Activated CD8-positive, alpha-beta memory T cell treated with anti-CD3 and anti-CD28 coated beads for 4 hours (primary cell): ENCODE results near the gene LTA4H.
A peak's percentile ranks its signal among the peaks of the same experiment; 100 is the strongest.
"Not testable (repeated sequence)": the region's sequence is repeated elsewhere in the genome, so short reads cannot be mapped to it uniquely, and the experiment has no call there.

Experiments
- DNase-seq, 2 donors: peaks; one replicate each; pipeline ENCODE4 v3.0.0-alpha.2; 2020; ENCODE audit warnings: low read depth in 2 of 2

The LTA4H gene

DNA sequence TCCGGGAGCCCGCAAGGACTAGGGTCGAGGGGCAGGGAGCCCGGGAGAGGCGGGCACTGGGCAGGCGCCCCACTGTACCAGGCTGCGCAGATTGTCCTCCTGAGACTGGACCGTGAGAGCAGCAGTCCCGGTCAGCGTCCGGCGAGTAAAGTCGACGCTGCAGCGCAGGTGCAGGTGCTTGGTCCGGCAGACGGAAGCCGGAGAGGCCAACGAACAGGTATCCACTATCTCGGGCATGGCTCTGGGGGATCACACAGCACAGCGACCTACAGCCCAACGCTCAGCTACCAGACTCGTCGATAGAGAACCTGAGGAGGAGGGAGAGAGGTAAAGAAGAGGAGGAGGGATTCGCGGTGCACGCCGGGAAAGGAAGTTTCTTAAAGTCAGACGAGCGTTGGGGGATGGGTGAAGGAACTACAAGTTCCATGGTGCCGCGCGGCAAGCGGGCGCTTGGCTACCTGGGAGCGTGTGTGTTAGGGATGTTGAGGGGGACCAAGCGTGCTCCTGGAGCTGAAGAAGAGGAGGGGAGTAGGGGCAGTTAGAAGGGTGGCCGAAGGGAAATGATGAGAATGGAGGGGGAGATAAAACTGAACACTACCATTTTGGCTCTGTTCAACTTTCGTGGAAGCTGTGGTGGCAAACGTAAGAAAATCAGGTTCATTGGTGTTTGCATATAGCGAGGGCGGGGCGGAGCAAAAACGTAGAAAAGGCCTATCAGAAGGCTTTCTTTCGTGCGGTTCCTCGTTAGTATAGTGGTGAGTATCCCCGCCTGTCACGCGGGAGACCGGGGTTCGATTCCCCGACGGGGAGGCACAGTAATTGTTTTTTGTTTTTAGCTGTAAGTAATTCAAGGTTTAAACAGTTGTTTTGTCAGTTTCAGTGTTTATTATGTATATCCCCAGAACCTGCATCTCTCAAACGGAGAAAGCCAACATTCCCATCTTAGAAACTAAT is at the start of gene LTA4H:
LTA4H (minus strand) TSS at position 305 of the 954 bp plus-strand sequence; CDS start at position 237, 68 bp downstream.
- DNase-seq: peak; percentile 93 to 95

DNA sequence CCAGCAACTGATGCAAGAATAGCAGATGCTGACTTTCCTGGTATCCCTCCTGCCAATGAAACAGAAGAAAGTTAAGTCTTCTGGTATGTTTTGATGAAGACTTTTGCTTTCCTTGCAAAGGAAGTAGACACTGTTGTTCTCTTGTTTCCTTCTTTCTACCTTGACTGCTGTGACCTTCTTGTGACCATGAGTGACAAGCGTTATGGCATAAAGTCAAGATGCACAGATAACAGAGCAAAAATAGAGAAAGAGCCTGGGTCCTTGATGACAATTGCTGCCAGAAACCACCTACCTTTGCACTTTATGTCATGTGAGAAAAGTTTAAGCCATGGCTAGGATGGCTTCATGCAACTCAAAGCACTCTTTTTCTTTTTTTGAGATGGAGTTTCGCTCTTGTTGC is 49.2 kb upstream of the LTA4H start:
- DNase-seq: no peak

DNA sequence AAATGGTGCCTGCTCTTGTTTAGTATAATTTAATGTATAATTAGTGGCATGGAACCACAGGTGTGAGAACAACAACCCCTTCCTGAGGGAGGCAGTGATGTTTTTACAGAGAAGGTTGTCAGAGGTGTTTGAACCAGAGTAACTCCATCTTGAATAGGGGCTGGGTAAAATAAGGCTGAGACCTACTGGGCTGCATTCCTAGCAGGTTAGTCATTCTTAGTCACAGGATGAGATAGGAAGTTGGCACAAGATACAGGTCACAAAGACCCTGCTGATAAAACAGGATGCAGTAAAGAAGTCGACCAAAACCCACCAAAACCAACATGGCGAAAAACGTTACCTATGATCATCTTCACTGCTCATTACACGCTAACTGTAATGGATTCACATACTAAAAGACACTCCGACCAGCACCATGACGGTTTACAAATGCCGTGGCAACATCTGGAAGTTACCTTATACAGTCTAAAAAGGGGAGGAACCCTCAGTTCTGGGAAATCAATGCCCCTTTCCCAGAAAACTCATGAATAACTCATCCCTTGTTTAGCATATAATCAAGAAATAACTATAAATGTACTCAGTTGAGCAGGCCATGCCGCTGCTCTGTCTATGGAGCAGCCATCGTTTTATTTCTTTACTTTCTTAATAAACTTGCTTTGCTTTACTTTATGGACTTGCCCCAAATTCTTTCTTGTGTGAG is 47.8 kb upstream of the LTA4H start:
- DNase-seq: no peak

DNA sequence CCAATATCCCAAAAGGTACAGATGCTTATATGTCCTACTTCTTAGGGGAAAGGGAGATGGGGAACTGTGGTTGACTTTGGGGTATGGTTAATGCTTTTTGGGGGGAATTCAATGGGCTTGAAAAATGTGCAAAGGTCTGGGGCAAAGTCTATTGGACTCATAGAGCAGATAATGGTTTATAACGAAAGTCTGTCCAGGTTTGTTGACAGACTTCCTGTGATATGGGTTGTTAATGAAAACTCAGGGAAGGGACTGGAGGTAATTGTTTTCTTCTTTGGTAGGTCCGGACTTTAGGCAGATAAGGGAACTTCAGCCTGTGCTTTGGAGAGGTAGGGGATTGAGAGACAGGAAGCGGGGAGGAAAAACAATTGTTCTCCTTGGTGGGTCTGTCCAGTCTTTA is 46.2 kb upstream of the LTA4H start:
- no peak for DNase-seq

DNA sequence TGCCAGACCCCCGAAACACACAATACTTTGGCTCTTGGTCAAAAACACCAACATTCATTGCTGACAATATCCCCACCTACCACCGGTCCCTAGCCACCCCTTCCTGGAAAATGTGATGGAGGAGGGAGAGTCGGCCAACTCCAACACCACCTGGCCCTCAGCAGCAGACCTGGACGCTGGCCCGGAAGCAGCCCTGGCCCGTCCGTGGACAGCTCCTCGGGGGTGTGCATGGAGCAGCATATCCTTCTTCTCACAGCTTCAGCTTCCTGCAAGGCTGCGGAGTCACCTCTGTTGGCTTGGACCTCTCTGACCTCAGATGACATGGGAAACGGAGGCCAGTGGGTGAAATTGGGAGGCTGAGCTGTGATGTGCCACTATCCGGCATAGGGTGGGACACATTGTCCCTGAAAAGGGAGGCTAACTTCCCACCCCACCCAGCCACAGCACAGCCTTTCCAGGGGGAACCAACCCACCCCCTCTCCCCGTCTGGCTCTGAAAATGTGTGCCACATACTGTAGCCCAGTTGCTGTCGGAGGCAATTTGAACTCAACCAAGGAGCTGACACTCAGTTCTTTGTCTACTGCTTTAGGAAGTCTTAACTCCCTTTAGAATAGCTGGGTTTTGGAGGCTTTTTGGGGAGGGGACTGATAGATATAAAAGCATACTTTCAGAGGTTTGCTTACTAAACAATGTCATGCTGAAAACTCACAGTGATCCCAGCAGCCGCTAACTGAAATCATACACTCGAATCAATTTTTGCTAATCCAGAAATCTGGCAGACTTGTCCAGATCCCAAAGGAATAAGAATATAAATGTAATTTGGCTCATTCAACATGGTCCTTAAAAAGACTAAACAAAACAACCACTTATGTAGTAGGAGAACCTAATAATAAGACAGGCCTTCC is 43.1 kb upstream of the LTA4H start:
- DNase-seq: no peak

DNA sequence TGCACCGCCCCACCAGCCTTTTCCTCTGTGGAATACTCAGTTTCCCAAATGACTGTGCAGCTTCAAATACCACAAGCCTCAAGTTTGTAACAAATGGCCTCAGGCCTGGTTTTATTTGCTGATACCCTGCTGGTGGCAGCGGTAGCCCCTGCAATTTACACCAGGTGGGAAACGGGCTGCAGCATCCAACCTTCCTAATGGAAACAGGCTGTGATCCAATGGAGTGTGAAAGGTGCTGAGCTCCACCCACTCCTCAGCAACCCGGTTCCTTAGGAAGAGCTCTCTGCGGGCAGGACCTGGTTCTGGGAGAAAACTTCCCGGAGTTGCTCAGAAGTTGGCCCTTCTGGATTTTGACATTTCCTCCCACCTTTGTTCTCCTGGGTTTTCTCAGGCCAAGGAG is 41.7 kb upstream of the LTA4H start:
- no peak for DNase-seq

DNA sequence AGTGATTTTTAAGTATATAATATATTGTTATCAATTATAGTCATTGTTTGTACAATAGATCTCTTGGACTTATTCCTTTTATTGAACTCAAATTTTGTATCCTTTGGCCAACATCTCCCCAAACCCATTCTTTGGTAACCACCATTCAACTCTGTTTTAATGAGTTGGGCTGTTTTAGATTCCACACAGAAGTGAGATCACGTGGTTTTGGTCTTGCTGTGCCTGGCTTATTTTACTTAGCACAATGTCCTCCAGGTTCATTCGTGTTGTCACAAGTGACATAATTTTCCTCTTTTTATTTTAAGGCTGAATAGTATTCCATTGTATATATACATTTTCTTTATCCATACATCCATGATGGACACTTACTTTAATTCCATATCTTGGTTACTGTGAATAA is 40.2 kb upstream of the LTA4H start:
- DNase-seq: no peak

DNA sequence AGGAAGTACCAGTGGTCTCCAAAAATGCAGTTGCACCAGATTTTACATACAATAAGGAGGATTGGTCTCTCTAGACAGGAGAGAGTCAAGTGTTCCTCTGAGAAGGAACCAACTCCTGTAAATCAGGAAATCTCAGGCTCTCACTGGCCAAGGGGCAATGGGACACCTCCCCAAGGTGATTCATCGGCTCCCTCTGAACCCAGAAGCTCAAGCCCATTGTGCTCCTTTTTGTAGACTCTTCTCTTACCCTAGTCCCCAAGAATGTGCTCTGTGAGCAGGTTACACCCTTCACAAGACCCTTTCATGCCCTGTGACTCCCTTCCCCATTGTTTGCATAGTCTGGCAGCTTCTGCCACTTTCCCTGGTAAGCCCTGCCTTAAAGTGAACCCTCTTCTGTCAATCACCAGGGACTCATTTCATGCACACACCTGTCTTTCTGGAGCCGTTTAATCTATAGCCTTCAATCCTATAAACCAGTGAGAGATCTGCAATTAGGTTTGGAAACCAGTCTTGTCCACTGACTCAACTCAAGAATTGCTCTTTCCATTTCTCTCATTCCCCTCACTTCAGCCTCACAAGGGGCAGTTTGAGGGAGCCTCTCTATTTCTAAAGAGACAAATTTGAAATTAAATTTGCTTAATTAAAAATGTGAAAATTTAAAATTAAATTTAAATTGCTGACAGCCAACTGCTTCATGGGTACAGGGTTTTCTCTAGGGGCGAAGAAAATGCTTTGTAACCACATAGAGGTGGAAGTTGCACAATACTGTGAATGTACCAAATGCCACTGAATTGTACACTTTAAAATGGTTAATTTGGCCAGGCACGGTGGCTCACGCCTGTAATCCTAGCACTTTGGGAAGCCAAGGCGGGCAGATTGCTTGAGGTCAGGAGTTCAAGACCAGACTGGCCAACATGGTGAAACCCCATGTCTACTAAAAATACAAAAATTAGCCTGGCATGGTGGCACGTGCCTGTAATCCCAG is 38.3 kb upstream of the LTA4H start:
- DNase-seq: no peak

DNA sequence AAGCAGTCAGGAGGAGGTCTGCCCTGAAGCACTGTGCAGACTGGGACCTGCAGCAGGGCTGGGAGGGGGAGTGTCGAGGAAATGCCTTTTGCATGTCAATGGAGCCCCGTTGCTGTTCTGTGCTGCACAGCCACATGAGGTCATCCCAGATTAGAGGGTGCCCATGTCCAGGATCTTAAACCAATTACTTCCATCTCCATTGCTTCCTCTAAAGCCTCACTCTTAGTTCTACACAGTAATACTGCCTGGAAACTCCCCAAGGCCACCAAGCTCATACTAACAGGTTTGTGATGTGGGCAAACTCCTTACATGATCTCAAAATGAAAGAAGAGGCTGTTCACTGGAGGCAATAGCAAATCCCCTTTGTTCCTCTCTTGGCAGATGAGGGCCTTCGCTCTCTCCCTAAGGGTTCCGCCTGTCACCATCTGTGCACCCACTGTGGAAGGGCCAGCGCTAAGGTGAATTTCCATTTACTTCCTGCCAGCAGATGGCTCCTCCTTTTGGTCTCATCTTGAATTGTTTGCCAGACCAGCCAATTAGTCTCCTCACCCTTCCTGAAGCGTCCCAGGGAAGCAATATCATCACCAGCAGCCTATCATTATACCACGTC is 35.4 kb upstream of the LTA4H start:
- no peak for DNase-seq

DNA sequence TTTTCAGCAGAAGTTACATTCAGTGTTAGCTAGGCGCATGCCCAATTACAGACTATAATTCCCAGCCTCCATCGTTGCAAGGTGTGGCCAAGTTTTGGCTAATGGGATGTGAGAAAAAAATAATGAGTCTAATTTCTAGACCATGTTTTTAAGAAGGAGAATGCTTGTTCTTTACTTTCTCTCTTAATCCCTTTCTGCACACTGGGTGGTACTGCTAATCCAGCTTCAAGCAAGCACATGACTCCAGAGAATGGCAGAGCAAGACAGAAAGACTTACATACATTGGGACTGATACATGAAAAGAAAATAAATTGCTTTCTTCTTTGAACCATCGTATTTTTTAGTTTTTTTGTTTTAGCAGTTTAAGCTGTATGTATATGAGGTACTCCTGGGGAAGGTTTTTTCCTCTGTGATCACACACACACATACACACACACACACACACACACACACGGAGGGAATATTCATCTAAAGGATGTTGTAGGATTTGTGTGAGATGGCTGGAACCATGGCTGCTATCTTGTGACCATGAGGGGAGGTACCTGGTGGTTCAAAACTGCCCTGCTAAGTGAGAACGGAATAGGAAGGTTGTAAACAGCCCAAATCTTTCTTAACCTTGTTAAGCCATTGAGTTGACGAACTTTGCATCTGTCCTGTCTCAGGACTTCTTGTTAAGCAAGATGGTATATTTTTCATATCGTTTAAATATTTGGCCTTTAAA is 34.3 kb upstream of the LTA4H start:
- no peak for DNase-seq

DNA sequence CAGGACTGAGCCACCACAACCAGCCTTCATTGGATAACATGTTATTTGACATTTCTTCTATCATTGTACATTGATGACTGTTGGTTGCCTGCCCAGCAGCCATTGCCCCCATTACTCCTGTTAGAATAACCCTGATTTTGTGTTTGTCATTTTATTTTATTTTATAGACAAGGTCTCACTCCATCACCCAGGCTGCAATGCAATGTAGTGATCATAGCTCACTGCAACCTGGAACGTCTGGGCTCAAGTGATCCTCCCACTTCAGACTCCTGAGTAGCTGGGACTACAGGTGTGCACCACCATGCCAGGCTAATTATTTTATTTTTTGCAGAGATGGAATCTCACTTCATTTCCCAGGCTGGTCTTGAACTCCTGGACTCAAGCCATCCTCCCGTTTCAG is 33.2 kb upstream of the LTA4H start:
- no peak for DNase-seq

DNA sequence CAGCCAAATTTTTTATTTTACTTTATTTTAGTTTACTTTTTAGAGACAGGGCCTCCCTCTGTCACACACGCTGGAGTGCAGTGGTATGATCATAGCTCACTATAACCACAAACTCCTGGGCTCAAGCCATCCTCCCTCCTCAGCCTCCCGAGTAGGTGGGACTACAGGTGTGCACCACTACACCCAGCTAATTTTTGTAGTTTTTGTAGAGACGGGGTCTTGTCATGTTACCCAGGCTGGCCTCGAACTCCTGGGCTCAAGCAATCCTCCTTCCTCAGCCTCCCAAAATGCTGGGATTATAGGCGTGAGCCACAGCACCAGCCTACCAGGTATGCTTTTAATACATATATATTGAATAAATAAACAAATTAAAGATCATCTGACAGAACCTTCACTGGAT is 32.7 kb upstream of the LTA4H start:
- DNase-seq: no peak

DNA sequence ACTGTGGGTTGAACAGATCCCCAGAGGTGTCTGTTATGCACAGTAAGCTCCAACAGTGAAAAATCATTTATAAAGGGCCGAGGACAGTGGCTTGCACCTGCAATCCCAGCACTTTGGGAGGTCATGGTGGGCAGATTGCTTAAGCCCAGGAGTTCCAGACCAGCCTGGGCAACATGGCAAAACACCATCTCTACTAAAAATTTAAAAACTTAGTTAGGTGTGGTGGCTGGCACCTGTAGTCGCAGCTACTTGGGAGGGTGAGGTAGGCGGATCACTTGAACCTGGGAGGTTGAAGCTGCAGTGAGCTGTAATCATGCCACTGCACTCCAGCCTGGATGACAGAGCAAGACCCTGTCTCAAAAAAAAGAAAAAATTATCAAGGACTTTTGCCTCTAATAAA is 30.4 kb upstream of the LTA4H start:
- not testable (repeated sequence) for DNase-seq

DNA sequence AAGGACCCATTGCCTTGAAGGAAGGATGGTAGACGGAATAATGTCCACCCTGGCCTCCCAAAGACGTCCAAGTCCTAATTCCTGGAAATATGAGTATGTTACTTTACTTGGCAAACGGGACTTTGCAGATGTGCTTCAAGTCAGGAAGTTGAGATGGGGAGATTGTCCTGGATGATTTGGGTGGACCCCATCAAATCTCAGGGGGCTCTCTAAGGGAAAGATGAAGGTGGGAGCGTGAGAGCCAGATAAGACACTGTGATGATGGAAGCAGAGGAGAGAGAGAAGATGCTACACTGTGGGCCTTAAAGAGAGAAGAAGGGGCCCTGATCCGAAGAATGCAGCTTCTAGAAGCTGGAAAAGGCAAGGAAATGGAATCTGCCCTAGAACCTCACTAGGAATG is 29.6 kb upstream of the LTA4H start:
- no peak for DNase-seq

DNA sequence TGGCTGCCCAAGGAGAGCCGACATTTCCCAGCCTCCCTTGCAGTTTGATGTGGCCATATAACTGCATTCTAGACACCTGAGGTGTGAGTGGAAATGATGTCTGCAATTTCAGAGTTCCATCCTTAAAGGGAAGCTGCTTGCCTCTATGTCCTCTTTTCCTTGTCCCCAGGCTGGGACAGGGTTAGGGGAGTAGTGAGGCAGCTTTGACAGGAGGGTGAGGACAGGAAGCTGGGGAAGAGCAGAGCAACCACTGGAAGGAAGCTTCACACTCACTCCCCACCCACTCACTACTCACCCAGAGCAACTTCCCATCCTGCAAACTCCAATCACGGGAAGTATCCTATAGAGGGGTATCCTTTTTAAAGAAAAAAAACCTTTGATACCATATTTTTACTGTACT is 28.9 kb upstream of the LTA4H start:
- DNase-seq: no peak

DNA sequence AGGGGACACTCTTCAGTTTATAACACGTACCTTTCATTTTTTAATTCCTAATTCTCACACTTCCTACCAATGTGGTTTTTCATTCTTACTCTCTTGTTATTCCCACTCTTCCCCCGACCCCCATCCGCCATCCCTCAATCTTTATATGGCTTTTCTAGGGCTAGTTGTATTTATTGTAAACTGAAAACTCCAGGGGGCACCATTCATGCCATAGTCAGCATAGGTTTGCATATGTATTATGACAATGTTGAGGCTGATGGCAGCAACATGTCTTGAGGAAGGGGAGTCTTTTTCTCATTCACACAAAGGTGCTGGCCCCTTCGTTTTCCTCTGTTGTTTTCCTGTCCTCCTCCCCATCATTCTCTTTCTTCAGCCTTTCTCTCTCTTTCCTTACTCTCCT is 27.7 kb upstream of the LTA4H start:
- no peak for DNase-seq

DNA sequence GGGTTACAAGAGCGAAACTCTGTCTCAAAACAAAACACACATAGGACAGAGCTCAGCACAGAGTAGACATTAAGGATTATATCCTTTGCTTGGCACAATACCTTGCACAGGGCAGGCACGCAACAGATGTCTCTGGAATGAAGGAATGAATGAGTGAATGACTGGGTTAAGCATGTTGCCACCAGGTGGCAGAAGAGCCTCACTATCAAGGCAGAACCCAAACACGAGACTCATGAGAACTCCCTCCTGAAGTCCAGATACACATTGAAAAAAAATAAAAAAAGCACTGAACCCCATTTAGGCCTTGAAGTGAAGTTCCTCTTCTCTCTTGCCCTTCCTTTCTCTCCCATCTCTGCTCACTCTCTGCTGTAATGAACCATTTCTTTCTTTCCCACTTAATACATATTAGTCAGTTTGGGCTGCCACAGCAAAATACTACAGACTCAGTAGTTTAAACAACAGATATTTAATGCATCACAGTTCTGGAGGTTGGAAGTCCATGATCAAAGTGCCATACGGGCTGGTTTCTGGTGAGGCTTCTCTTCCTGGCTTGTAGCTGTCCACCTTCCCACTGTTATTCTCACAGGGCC is 26.6 kb upstream of the LTA4H start:
- DNase-seq: peak; percentile 51 to 57

DNA sequence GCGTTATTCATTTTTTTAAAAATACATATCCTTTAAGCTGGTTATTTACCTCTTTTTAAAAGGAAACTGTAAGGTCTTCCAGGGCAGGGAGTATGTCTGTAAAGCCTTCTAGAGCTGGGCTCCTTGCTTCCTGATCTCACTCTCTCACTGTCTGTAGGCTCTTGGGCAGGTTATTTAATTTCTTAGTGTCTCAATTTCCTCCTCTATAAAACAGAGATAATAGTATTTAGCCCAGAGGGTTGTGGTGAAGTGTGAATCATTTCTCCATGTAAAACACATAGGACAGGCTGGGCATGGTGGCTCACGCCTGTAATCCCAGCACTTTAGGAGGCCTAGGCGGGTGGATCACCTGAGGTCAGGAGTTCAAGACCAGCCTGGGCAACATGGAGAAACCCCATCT is 25.9 kb upstream of the LTA4H start:
- DNase-seq: no peak

DNA sequence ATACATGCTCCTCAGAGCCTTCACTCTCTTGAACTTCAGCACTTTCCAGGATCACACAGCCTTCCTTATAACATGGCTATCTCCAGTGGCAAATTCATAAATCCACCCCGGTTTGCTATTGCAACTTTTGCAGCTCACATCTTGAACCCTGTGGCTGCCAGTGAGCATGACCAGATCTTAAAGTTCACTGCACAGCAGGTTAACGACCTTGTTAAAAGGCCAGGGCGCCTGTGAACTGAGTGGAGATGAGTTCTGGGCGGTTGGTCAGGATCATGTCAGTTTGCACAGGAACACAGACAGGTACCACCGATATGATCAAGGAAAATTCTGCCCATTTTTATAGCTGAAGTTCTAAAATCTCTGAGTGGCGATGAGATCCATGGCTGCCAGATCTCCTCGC is 24.7 kb upstream of the LTA4H start:
- DNase-seq: no peak
